Cortex of kidney (tissue), 1 donor: ENCODE results near the gene MAP3K21.

Experiments used
- DNase-seq: peaks from one replicate; lab custom pipeline; 2025; lab: John Stamatoyannopoulos, UW

MAP3K21 gene

DNA sequence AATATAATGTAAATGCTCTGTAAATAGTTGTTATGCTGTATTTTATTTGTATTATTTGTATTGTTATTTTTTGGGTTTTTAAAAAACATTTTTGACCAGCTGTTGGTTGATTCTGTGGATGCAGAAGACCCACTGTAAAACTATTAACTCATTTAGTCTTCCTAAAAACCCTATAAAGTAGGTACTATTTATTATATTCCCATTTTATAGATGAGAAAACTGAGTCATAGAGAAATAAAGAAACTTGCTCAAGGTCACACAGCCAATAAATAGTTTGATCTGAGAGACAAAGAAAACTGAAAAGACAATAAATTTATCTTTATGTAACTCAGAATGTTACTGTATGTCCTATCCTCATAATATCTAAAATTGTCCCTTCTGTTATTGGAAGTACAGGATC is 1.2 kb upstream of the MAP3K21 start:
- no peak for DNase-seq

GRCh38 chr1:233326811-233327650 is 493 bp upstream of the MAP3K21 start:
- no peak for DNase-seq

GRCh38 chr1:233328142-233328921 is 808 bp downstream of the MAP3K21 start:
- no peak for DNase-seq

DNA sequence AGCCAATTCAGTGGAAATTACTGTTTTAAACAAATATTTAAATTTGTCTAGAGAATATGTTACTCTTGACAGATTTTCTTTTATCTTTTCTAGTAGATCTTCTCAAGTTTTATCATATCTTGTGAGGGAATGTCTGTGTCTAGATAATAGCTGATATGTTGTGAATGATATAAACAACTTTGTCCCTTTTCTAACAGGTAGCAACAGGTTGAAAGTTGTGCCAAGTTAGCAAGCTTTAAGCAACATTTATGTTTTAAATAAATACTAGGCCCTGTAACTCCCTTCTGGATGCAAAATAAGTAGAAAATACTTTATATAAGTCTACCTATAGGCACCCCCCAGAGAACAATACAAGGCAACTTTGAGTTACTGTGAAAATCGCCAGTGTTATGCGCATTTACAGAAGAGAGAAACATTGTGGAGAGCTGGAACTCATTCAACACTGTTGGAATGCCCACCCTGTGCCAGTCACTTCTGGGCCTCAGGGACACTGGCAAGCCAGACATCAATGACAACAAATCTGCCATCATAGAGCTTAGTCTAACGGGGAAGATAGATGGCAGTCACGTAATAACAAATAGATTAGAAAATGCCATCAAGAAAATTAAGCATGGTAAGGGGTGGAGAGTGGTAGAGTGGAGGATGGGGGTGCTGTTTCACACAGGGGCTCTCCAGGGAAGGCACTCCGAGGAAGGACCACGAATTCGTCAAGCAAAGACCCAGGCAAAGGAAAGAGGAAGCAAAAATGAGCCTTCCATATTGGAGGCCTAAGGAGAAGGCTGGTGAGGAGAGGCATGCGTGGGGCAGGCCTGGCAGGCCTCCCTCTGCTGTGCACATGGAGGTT is 4.4 kb downstream of the MAP3K21 start:
- no peak for DNase-seq

DNA sequence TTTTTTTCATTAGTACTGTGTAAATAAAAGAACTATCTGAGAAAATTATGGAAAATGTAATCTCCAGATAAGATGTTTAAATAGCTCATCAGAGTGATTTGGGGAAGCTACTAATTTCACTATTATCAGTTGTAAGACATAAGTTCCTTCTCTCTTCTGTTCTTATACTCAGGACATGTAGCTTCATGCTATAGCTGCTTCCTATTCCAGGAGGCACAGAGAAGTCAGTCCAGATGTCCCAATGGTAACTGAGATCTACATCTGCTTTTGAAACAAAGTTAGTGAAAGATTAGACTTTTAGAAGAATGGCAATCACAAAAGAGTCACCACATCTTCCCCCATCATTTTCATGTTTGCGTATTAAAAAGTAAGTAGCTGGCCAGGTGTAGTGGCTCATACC is 5.6 kb downstream of the MAP3K21 start:
- no peak for DNase-seq

GRCh38 chr1:233334092-233334491 is 6.6 kb downstream of the MAP3K21 start:
- no peak for DNase-seq

GRCh38 chr1:233336554-233337456 is 9.3 kb downstream of the MAP3K21 start:
- no peak for DNase-seq

DNA sequence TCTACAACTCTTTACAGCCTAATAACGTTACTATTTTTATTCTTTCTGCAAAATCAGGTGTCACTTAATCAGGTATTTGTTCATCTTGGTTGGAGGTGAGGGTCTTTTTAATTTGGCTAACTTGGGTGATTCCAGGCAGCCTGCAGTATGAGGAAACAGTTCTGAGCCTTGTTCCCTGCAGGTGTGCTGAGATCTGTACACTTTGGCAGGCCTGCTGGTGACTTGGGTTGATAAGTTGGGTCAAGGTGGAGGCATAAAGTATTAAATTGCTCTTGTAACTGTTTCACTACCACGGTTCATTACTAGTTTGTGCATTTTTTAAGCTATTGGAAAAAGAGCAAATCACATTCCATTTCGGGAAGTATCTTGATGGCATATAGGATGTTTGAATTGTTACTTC is 10.0 kb downstream of the MAP3K21 start:
- DNase-seq, result no peak

- DNase-seq, result no peak
Observed at GRCh38 chr1:233338102-233338501, 10.6 kb downstream of the MAP3K21 start.

DNA sequence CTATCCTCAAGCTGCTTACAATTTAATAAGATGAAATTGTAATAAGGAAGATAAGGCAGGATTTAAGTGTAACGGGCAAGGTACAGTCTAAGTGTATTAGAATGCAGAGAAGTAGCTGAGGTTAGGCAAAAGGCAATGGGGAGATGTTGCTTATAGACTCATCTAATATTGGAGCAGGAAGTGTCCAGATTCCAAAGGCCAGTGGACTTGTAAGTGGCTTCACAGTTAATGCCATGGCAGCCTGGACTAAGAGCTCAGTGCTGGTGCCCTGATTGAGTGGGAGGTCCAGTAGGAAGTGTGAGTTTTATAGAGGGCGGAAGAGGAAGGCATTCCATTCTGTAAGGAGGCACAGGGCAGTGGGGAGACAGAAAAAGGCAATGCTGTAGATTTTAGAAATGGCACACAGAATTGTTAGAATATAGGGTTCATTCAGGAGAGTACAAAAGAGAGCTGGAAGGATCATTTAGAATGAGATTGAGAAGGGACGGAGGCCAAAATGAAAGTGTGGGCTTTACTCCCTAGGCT is 12.6 kb downstream of the MAP3K21 start:
- DNase-seq, result no peak

DNA sequence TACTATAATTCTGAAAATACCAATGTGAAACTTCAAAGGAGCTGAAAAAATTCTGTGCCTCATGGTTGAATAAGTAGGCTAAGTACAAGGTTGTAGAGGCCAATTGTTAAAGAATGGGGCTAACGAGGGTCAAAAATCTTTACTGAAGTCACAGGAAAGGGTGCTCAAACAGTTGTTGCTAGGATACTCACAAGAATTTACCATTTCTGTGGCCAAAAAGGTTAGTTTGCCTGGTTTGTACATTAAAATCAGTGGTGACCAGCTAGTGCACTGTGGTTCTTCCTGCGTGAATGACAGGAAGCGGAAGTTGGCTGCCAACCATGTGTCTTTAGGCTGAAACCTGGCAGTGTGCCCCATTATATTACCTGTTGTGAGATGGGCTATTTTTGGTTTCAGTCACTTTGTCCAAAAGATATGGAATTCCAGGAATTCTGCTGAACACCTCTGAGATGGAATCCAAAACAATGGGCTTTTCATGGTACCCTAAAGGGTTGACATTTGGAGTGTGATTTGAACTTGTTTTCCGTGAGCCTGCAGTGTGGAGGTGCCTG is 13.5 kb downstream of the MAP3K21 start:
- no peak for DNase-seq

- no peak for DNase-seq
Observed at GRCh38 chr1:233342086-233342485, 14.6 kb downstream of the MAP3K21 start.

DNA sequence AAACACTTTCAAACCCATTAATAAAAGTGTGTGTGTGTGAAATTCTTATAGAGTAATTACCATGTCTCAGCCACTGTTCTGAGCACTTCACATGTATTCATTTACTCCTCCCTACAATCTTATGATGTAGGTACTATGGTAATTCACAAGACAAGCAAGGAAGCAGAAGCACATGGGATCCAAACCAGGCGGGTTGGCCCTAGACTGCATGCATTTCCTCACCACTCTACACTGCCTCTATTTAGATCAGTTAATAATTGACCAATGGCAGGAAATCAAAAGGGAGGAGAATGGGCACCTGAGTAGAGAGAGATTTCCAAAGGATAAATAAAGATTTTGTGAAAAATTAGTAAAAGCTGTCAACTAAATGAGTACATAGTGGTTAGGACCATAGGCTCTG is 15.7 kb downstream of the MAP3K21 start:
- DNase-seq, result no peak

DNA sequence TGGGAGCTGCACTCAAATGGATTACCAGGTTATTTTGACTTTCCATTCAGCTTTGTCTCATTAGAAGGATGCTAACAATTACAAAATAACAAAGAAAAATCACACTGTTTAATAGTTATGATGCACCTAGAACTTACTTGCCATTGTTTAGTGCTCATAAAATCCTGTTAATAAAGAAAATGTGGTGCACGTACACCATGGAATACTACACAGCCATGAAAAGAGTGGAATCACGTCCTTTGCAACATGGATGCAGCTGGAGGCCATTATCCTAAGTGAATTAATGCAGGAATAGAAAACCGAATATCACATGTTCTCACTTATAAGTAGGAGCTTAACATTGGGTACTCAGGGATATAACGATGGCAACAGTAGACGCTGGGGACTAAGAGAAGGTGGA is 19.8 kb downstream of the MAP3K21 start:
- DNase-seq, result no peak

GRCh38 chr1:233349137-233349536 is 21.6 kb downstream of the MAP3K21 start:
- no peak for DNase-seq

DNA sequence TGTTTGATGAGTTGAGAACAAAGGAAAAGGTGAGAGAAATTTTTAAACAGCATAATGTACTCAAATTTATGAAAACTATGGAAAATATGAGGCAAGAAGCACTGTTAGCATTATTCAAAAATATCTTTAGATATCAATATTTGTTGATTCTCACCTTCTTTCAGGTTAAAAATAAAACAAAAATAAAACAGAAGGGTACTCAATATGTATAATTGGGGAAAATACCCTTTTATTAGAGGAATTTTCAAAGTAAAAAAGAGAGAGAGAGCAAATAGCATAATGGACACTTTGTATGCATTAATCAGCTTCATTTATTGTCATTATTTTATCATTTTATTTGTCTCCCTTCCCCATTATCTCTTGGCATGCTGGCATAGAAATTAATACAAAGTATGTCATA is 27.5 kb downstream of the MAP3K21 start:
- no peak for DNase-seq

DNA sequence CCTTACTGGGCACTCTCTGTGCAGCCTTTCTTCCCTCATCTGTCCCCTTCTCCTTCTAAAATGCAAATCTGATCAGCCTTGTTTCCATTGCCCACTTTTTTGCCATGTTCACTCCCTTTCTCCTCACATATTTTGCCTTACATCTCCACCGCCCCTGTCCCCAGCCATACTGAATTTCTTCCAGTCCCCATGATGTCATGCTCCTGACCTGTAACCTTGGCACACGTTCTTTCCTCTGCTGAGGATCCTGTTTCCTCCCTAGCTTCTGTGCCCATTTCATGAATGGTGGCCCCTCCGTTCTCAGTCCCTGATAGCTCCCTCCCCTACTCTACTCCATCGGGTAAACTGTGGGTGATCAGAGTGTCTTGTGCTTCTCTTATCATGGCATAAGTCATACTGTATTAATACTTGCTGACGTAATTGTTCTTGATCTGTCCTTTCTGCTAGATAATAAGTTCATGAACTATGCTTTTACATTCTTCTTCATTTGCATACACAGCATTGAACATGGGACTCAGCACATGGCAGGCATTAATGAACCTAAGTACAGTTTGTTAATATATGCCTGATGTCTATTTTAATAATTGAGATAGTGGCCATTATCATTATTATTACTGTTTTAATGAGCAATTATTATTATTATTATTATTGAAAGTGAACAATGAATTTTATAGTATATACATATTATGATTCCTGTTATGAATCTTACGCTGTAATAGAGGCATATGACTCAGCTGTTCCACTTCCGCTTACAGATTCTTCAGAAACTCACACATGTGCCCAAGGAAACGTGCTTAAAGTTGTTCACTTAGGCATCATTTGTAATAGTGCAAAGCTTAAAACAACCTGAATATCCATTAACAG is 28.5 kb downstream of the MAP3K21 start:
- DNase-seq, result no peak

DNA sequence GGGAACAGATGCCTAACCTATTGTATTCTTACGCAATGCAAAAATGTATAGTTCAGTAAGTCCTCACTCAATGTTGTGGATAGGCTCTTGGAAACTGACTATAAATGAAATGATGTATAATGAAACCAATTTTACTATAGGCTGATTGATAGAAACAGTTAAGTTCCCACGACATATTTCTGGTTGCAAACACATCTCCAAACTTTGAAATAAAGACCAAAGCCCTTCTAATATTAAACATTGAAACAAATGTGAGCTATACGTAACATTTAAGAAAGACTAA is 29.1 kb downstream of the MAP3K21 start:
- no peak for DNase-seq

DNA sequence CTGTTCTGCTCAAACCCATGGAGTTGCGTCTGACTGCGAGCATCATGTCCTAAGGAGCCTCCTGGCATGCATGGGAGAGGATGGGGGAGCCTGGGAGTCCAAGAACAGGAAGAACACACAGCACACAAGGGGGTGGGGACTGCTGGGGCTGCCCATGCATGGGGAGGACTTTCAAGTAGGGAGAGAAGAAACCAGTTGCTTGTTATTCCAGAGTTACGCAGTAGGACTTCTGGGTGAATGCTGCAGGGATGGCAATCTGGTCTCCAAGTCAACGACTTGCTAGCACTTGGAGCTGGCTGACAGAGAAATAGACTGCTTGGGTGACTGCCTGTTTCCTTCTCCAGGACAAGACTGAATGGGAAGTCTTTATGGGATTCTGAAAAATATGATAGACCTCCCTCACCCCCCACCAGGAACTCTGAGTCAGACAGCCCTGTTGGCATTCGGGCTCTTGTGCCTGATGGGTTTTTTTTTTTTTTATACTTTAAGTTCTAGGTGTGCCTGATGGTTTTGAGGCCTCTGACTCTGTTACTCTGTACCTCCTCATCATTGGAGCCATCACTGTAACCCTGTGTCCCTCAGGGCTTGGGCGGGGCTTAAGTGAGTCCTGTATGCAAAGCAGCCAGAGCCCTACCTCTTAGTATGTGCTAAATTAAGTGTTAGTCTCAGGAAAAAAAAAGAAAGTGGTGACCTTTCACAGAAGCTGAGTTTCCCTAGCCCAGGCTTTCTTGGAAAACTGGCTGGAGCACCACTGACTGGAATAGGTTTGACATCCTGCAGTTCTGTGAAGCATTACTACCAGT is 30.3 kb downstream of the MAP3K21 start:
- DNase-seq, result no peak
